Hepatocyte (in vitro differentiated cells): ENCODE measurements around the gene HAAO. TPM values are rescaled to one million over a fixed set of nuclear protein-coding genes. Genes with fewer than 3 reads are reported as not detected.

Experiments
- DNase-seq: peaks from one replicate; pipeline ENCODE4 v3.0.0-alpha.2; 2016; ENCODE audit warnings: low spot score
- H2AFZ ChIP-seq: fragments of 200-600 bp; sonication (generic); 2 replicates; pipeline ENCODE4 v1.6.0; 2016; ENCODE audit warnings: antibody characterized with exemption, mild to moderate bottlenecking
- H3K27ac ChIP-seq: fragments of 200-600 bp; sonication (generic); 2 replicates; pipeline ENCODE4 v1.5.1; 2016; ENCODE audit warnings: mild to moderate bottlenecking
- H3K27me3 ChIP-seq: fragments of 200-600 bp; sonication (generic); 2 replicates; pipeline ENCODE4 v1.6.1; 2016
- H3K36me3 ChIP-seq: fragments of 200-600 bp; sonication (generic); replicated peaks from 2 replicates; pipeline ENCODE4 v1.5.1; 2016; ENCODE audit warnings: low read depth; ENCODE audit not compliant: insufficient read depth
- H3K4me1 ChIP-seq: fragments of 200-600 bp; sonication (generic); 2 replicates; pipeline ENCODE4 v1.5.1; 2016; ENCODE audit warnings: mild to moderate bottlenecking, moderate library complexity; ENCODE audit not compliant: insufficient read depth
- H3K4me2 ChIP-seq: fragments of 200-600 bp; sonication (generic); 2 replicates; pipeline ENCODE4 v1.6.0; 2016
- H3K4me3 ChIP-seq: fragments of 200-600 bp; sonication (generic); 2 replicates; pipeline ENCODE4 v1.5.1; 2016; ENCODE audit warnings: mild to moderate bottlenecking
- H3K79me2 ChIP-seq: fragments of 200-600 bp; sonication (generic); 2 replicates; pipeline ENCODE4 v1.6.0; 2017; ENCODE audit warnings: mild to moderate bottlenecking
- H3K9me2 ChIP-seq: fragments of 200-600 bp; sonication (generic); replicated peaks from 2 replicates; pipeline ENCODE4 v1.6.0; 2017; ENCODE audit warnings: mild to moderate bottlenecking; ENCODE audit not compliant: insufficient read depth
- H3K9me3 ChIP-seq: fragments of 200-600 bp; sonication (generic); 2 replicates; pipeline ENCODE4 v1.5.1; 2016; ENCODE audit warnings: low read depth, mild to moderate bottlenecking
- H4K20me1 ChIP-seq: fragments of 200-600 bp; sonication (generic); 2 replicates; pipeline ENCODE4 v1.6.0; 2016; ENCODE audit warnings: mild to moderate bottlenecking; ENCODE audit not compliant: insufficient read depth, poor library complexity, severe bottlenecking
- CTCF ChIP-seq: fragments of 200-600 bp; sonication (generic); IDR thresholded peaks from 2 replicates; pipeline ENCODE4 v1.5.1; 2016; ENCODE audit warnings: antibody characterized with exemption, mild to moderate bottlenecking; ENCODE audit not compliant: poor library complexity
- EZH2 ChIP-seq: fragments of 200-600 bp; sonication (generic); IDR thresholded peaks from 2 replicates; pipeline ENCODE4 v1.6.1; 2016; ENCODE audit warnings: antibody characterized with exemption, mild to moderate bottlenecking, borderline replicate concordance
- EZH2phosphoT487 ChIP-seq: fragments of 200-600 bp; sonication (generic); IDR thresholded peaks from one replicate; pipeline ENCODE4 v1.6.1; 2018; ENCODE audit warnings: antibody characterized with exemption, mild to moderate bottlenecking, low read depth, moderate library complexity; ENCODE audit not compliant: unreplicated experiment, severe bottlenecking
- WGBS: methylation state at CpG from one replicate; pipeline ENCODE4 v1.1.6; 2016; ENCODE audit warnings: low lambda C conversion rate; ENCODE audit errors: missing lambda C conversion rate; 5-methylcytosine and 5-hydroxymethylcytosine counted together
- polyA plus RNA-seq: library from polyadenylated mRNA; unstranded; fragments of >200 nt; fragmentation: Nextera tagmentation; extraction: Ambion mirVana; gene quantifications from 2 replicates; pipeline ENCODE4 v1.2.1, GENCODE V29; 2016
- total RNA-seq: library from RNA; depleted of rRNA; stranded (reverse); fragments of >200 nt; gene quantifications from 2 replicates; pipeline ENCODE4 v1.2.3, GENCODE V29; 2014

HAAO gene
- total and polyA plus RNA-seq, 2 experiments from 2014 or later: 22.0 to 35.4 TPM

- H3K36me3 ChIP-seq: no peaks in the 10 kb centered on the region
- no peak overlapping the region for H3K4me3 ChIP-seq
- no peak overlapping the region for H3K27ac ChIP-seq
- H3K79me2 ChIP-seq: no peaks in the 10 kb centered on the region
- TF ChIP-seq EZH2: no peak
- no peak for TF ChIP-seq CTCF
- no peak overlapping the region for H3K4me2 ChIP-seq
- H4K20me1 ChIP-seq: no peaks in the 10 kb centered on the region
- no peak overlapping the region for H2AFZ ChIP-seq
- H3K4me1 ChIP-seq: no peaks in the 10 kb centered on the region
- H3K9me2 ChIP-seq: no peaks in the 10 kb centered on the region
- 96% methylated on average over 2 of the region's 2 CpGs for WGBS
- no peaks in the 10 kb centered on the region for H3K9me3 ChIP-seq
- DNase-seq: no peak
- no peaks in the 10 kb centered on the region for H3K27me3 ChIP-seq
Measured at GRCh38 chr2:42775186-42775585, 17.2 kb downstream of the HAAO start.

- no peaks in the 10 kb centered on the region for H3K9me3 ChIP-seq
- no peak overlapping the region for H3K4me2 ChIP-seq
- H3K4me3 ChIP-seq: no peak overlapping the region
- H3K4me1 ChIP-seq: no peaks in the 10 kb centered on the region
- no peaks in the 10 kb centered on the region for H3K36me3 ChIP-seq
- no peaks in the 10 kb centered on the region for H3K9me2 ChIP-seq
- no peak for TF ChIP-seq EZH2
- no peak for TF ChIP-seq CTCF
- TF ChIP-seq EZH2phosphoT487: no peak
- H3K27me3 ChIP-seq: no peaks in the 10 kb centered on the region
- no peak for DNase-seq
- no peaks in the 10 kb centered on the region for H4K20me1 ChIP-seq
- H3K27ac ChIP-seq: no peak overlapping the region
- WGBS: 93% methylated on average over 5 of the region's 5 CpGs
- no peak overlapping the region for H2AFZ ChIP-seq
- H3K79me2 ChIP-seq: no peaks in the 10 kb centered on the region
Measured at GRCh38 chr2:42771546-42772153, 20.7 kb downstream of the HAAO start.

GRCh38 chr2:42770288-42771131 lies 21.9 kb downstream of the HAAO start:
- no peaks in the 10 kb centered on the region for H3K27me3 ChIP-seq
- H3K4me3 ChIP-seq: no peak overlapping the region
- no peaks in the 10 kb centered on the region for H3K79me2 ChIP-seq
- H3K36me3 ChIP-seq: no peaks in the 10 kb centered on the region
- H3K27ac ChIP-seq: no peak overlapping the region
- TF ChIP-seq EZH2phosphoT487: no peak
- TF ChIP-seq CTCF: peak; percentile 31
- no peak for TF ChIP-seq EZH2
- H3K4me2 ChIP-seq: no peak overlapping the region
- 82% methylated on average over 19 of the region's 19 CpGs for WGBS
- H3K4me1 ChIP-seq: no peaks in the 10 kb centered on the region
- DNase-seq: peak; percentile 45
- no peaks in the 10 kb centered on the region for H3K9me2 ChIP-seq
- H2AFZ ChIP-seq: no peak overlapping the region
- no peaks in the 10 kb centered on the region for H4K20me1 ChIP-seq
- no peaks in the 10 kb centered on the region for H3K9me3 ChIP-seq
